Measurements from ENCODE around the gene AKAP8. TPM values are rescaled to one million over a fixed set of nuclear protein-coding genes. Genes with fewer than 3 reads are reported as not detected.

The AKAP8 gene
- total and polyA plus RNA-seq, 2 experiments from 2014 or later, result 13.4 to 14.6 TPM

DNA sequence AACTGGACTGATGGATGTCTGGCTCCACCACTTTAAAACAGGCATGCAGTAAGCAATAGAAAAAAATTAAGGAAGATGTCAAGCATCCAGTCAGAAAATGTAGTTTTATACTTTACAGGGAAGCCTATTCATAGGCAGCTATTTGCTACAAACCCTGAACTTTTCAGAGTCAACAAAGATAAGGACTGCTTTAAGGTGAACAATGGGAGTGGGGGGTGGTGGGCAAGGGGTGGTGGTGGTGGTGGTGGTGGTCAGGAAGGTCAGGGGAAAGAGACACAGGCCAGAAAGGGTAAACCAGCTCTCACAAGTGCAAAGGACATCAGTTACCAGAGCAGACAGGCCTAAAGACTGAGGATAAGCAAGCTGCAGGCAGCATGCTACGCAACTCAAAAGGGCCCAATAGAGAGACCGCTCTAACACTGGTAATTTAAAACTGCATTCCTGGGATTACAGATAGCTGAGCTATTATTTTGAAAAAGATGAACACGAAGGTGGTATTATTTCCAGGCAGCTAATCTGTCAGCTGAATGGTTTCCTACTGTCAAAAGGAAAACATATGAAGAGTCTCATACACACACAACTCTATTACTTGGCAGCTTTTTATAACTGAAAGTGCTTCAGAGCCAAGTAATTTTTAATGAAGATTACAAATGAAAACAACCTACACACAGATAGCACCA lies 62.1 kb downstream of the AKAP8 start:
- Histone ChIP-seq H3K36me3 (ENCODE audit: low read depth) (no peaks in the 10 kb centered on the region), H3K9me3 (ENCODE audit: low read depth) (no peaks in the 10 kb centered on the region), H3K4me2 (ENCODE audit: unreplicated experiment) (peak overlapping the region; percentile 67), H3K4me3 (peak overlapping the region; percentile 30), H3K4me1 (ENCODE audit: insufficient read depth) (peaks cover 59% of the 10 kb centered on the region), H4K20me1 (ENCODE audit: insufficient read depth) (peaks cover 54% of the 10 kb centered on the region), H2AFZ (no peak overlapping the region), H3K79me2 (ENCODE audit: insufficient read depth) (peaks cover 100% of the 10 kb centered on the region), H3F3A (ENCODE audit: insufficient read depth) (peaks cover 54% of the 10 kb centered on the region), H3K27ac (peak overlapping the region; percentile 78), H3K9ac (no peak overlapping the region), H3K27me3 (replicated peaks; ENCODE audit: insufficient read depth) (no peaks in the 10 kb centered on the region), H3K9me2 (ENCODE audit: insufficient read depth) (no peaks in the 10 kb centered on the region)
- in situ Hi-C loops (cut with MboI), result no loop called here
- WGBS, 2 experiments (ENCODE audit: low coverage in 1 of 2, low lambda C conversion rate in 2 of 2, missing lambda C conversion rate in 2 of 2), result 60% methylated on average over 3 of the region's 3 CpGs
- DNase-seq, result peak; percentile 39
- TF ChIP-seq EZH2phosphoT487 (IDR thresholded peaks at IDR 0.05; ENCODE audit: insufficient read depth, low read depth) (no peak), EZH2 (IDR thresholded peaks at IDR 0.05; ENCODE audit: insufficient read depth, poor library complexity, severe bottlenecking) (no peak)

DNA sequence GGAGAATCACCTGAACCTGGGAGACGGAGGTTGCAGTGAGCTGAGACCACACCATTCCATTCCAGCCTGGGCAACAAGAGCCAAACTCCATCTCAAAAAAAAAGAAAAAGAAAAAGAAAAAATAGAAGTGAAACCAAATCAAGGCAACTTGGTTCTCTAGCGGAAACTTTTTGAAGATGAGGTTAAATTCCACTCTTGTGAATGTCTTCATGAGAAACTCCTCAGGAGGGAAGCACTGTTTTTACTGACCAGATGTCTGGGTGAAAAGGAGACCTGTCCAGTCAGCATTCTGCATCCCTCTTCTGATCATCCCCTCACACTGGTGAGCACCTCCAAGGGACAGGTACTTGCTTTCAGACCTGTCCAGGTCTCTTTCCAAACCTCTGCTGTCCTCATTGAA lies 63.1 kb downstream of the AKAP8 start:
- no peaks in the 10 kb centered on the region for H3K36me3 ChIP-seq (ENCODE audit: low read depth)
- in situ Hi-C loops (cut with MboI), result no loop called here
- no peak overlapping the region for H2AFZ ChIP-seq
- H3K9ac ChIP-seq, result no peak overlapping the region
- H3K27me3 ChIP-seq (replicated peaks; ENCODE audit: insufficient read depth), result no peaks in the 10 kb centered on the region
- TF ChIP-seq EZH2phosphoT487 (IDR thresholded peaks at IDR 0.05; ENCODE audit: insufficient read depth, low read depth), result no peak
- TF ChIP-seq EZH2 (IDR thresholded peaks at IDR 0.05; ENCODE audit: insufficient read depth, poor library complexity, severe bottlenecking), result no peak
- H3K9me3 ChIP-seq (ENCODE audit: low read depth), result no peaks in the 10 kb centered on the region
- peak; percentile 61 for DNase-seq
- H3F3A ChIP-seq (ENCODE audit: insufficient read depth), result peaks cover 46% of the 10 kb centered on the region
- H3K4me2 ChIP-seq (ENCODE audit: unreplicated experiment), result peak overlapping the region; percentile 67
- WGBS, 2 experiments (ENCODE audit: low coverage in 1 of 2, low lambda C conversion rate in 2 of 2, missing lambda C conversion rate in 2 of 2), result 100% methylated on average over 2 of the region's 2 CpGs
- no peak overlapping the region for H3K4me3 ChIP-seq
- H3K9me2 ChIP-seq (ENCODE audit: insufficient read depth), result no peaks in the 10 kb centered on the region
- H3K27ac ChIP-seq, result peak overlapping the region; percentile 78
- H4K20me1 ChIP-seq (ENCODE audit: insufficient read depth), result peaks cover 53% of the 10 kb centered on the region
- H3K4me1 ChIP-seq (ENCODE audit: insufficient read depth), result peaks cover 55% of the 10 kb centered on the region
- H3K79me2 ChIP-seq (ENCODE audit: insufficient read depth), result peaks cover 100% of the 10 kb centered on the region

DNA sequence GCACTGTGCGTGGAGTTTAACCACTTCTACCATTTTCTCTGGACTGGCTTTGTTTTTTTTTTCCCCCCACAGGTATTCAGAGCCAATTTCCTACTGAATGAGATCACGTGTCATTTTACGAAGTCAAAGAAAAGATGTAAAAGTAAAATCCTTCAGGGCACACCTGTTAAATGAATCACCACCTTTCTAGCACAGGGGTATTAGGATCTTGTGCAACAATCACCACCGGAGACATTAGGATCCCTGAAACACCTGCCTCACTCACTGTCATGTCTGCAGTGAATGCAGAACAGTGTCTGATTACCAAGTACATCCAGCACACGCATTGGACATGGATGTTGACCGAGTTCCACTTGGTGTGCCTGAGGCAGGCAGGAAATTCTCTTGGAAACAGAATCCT lies 64.5 kb downstream of the AKAP8 start:
- 85 to 90% methylated on average over 6 of the region's 6 CpGs for WGBS, 2 experiments (ENCODE audit: low coverage in 1 of 2, low lambda C conversion rate in 2 of 2, missing lambda C conversion rate in 2 of 2)
- no peak for DNase-seq
- Histone ChIP-seq H3K9me3 (ENCODE audit: low read depth) (no peaks in the 10 kb centered on the region), H3K4me1 (ENCODE audit: insufficient read depth) (peaks cover 41% of the 10 kb centered on the region), H3K36me3 (ENCODE audit: low read depth) (no peaks in the 10 kb centered on the region), H3K27me3 (replicated peaks; ENCODE audit: insufficient read depth) (no peaks in the 10 kb centered on the region), H3K4me3 (no peak overlapping the region), H3F3A (ENCODE audit: insufficient read depth) (peaks cover 33% of the 10 kb centered on the region), H3K9ac (no peak overlapping the region), H3K79me2 (ENCODE audit: insufficient read depth) (peaks cover 100% of the 10 kb centered on the region), H3K4me2 (ENCODE audit: unreplicated experiment) (no peak overlapping the region), H3K27ac (no peak overlapping the region), H4K20me1 (ENCODE audit: insufficient read depth) (peaks cover 47% of the 10 kb centered on the region; the same call in 1 of the 2 replicates), H3K9me2 (ENCODE audit: insufficient read depth) (no peaks in the 10 kb centered on the region), H2AFZ (no peak overlapping the region)
- TF ChIP-seq EZH2phosphoT487 (IDR thresholded peaks at IDR 0.05; ENCODE audit: insufficient read depth, low read depth), result no peak
- TF ChIP-seq EZH2 (IDR thresholded peaks at IDR 0.05; ENCODE audit: insufficient read depth, poor library complexity, severe bottlenecking), result no peak
- in situ Hi-C loops (cut with MboI), result no loop called here

DNA sequence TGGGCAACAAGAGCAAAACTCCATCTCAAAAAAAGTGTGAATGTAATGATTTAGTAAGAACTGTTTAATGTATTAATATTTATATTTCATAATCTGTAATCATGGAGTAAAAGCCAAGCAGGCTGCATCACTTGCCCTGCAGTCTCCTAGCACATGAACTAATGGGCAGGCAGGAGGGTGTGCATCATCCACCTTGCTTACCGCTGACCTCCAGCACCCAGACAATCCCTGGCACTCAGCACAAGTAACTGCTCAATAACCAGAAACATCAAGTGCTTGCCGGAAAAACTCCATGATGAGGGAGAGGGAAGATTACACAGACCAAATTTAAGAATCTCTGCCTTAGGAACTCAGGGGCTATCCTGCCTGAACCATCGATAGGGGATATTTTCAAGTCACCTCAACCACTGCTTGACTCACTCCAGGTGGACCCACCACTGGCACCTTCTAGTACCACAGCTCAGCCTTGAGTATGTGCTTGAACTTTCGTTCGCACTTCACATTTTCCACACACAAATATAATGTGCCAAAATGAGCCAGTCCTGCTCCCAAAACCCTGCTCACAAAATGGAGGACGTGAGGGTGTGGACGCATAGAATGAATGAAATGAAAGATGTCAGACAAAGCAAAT lies 65.8 kb downstream of the AKAP8 start:
- H3K4me3 ChIP-seq, result no peak overlapping the region
- H3K27me3 ChIP-seq (replicated peaks; ENCODE audit: insufficient read depth), result no peaks in the 10 kb centered on the region
- H3K4me2 ChIP-seq (ENCODE audit: unreplicated experiment), result no peak overlapping the region
- no peak overlapping the region for H3K9ac ChIP-seq
- TF ChIP-seq EZH2 (IDR thresholded peaks at IDR 0.05; ENCODE audit: insufficient read depth, poor library complexity, severe bottlenecking) (no peak), EZH2phosphoT487 (IDR thresholded peaks at IDR 0.05; ENCODE audit: insufficient read depth, low read depth) (no peak)
- H3K9me3 ChIP-seq (ENCODE audit: low read depth), result no peaks in the 10 kb centered on the region
- H3F3A ChIP-seq (ENCODE audit: insufficient read depth), result peaks cover 20% of the 10 kb centered on the region
- no peak for DNase-seq
- H3K79me2 ChIP-seq (ENCODE audit: insufficient read depth), result peaks cover 100% of the 10 kb centered on the region
- in situ Hi-C loops (cut with MboI), result no loop called here
- H3K36me3 ChIP-seq (ENCODE audit: low read depth), result no peaks in the 10 kb centered on the region
- WGBS, 2 experiments (ENCODE audit: low coverage in 1 of 2, low lambda C conversion rate in 2 of 2, missing lambda C conversion rate in 2 of 2), result 82 to 89% methylated on average over 7 of the region's 7 CpGs
- no peak overlapping the region for H2AFZ ChIP-seq
- peaks cover 28% of the 10 kb centered on the region for H3K4me1 ChIP-seq (ENCODE audit: insufficient read depth)
- peaks cover 52% of the 10 kb centered on the region; the same call in 1 of the 2 replicates for H4K20me1 ChIP-seq (ENCODE audit: insufficient read depth)
- no peaks in the 10 kb centered on the region for H3K9me2 ChIP-seq (ENCODE audit: insufficient read depth)
- no peak overlapping the region for H3K27ac ChIP-seq
